Stimulated activated CD4-positive, alpha-beta T cell treated with anti-CD3 and anti-CD28 coated beads, Interleukin-4, amount 100 ng/mL, for 1 hour (primary cell): Measurements from ENCODE around the gene PCLO.

Experiments used
- DNase-seq: peaks from one replicate; pipeline ENCODE4 v3.0.0-alpha.2; 2020

PCLO gene

DNA sequence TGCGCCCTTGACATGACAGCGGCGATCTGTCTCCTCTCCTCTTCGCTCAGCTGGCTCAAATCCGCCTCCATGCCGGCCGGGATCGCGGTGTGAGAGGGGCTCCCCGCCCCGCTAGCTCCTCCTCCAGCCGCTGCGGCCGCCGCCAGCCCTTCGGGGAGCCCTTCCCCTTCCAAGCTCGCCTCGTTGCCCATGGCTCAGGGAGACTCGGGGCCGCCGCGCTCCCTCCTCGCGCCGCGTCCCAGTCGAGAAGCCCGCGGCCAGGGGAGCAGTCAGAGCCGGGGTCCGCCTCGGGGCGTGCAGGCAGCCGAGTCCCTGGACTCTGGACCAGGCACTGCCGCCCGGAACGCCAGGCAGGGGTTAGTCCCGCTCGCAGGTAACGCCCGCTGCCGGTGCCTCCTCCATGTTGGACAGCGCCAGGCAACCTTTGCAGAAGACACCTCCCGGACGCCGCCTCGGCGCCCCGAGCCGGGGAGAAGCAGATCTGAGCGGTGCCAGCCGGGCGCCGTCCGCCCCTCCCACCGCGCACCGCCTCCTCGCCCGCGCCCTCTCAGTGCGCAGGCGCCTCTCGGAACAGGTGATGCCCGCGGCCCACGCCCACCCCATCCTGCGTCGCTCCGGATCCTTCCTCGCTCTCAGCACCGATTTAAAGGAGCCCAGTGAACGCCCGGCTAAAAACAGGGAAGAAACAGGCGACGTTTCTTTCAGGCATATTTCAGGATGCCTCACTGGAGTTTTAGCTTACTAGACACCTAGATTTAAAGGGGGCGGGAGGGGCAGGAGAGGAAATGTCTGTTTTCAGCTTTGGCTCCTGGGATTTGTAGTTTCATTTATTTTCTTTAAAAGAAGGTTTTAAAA, at the start of gene PCLO:
TSS of gene PCLO (minus strand) at position 483 of the 855 bp plus-strand sequence. CDS start at position 191, 292 bp downstream.
- peak; percentile 48 for DNase-seq

DNA sequence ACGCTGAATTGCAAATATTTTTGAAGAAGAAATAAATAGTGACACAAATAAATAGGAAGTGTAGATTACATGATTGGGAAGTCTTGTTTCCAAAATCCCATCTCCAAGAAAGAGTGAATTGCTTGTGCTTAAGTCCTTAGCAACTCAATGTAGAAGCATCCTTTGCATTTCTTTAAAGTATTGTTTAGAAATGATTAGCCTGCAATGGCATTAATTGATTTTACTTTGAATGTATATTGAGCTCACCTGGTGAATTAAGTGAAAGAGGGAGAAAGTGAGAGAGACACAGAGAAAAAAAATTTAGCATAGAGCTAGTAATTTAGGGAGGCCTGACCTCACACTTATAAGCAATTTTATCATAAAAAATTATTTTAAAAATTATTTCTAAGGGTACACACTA, 49.0 kb upstream of the PCLO start:
- DNase-seq, result no peak

GRCh38 chr7:83210479-83210878, 47.8 kb upstream of the PCLO start:
- no peak for DNase-seq

- DNase-seq, result no peak
Observed at GRCh38 chr7:83204715-83205114, 42.0 kb upstream of the PCLO start.

DNA sequence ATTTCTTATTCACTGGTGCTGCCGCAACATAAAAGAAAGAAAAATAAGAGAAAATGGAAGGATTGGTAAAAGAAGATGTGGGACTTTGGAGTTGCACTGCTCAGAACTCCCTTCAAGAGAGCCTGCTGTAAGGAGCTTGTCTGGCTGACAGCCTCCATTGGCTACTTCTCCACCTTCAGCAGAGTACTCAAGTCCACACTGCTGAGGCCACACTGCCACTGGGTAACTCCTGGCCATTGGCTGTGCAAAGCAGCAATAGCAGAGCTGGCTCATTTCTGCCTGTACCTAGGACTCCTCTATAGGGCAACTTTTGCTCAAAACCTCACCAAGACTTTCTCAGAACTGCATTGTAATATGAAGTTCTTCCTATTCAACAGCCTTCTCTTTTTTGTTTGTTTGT, 38.7 kb upstream of the PCLO start:
- DNase-seq, result no peak

DNA sequence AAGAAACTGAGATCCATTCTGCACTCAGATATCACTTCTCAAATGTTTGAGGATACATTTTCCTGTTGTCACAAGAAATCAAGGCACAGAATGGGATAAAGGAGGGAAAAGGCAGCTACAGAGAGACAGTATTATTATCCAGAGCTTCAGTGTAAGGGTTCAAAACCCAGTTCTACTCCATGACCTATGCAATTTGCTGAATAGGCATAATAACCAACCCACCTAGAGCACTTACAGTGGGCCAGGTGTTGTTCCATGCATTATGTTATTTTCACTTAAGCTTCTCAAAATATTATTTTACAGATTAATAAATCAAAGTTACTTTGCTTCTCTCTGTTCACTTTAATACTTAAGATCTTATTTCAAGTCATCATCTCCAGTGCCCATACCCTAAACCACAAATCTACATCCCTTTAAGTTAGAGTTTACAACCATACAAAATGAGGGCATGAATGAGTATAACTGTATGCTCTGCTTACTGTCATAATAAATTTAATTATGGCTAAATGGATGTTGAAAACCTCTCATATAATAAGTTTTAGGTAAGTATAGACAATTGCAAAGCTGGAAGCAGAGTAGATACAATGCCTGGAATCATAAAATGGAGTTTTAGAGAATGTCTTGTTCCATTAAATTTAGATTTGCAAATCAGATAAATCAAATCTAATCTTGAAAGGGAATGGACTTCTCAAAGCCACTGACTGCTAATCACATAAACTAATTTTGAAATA, 28.1 kb upstream of the PCLO start:
- no peak for DNase-seq

DNA sequence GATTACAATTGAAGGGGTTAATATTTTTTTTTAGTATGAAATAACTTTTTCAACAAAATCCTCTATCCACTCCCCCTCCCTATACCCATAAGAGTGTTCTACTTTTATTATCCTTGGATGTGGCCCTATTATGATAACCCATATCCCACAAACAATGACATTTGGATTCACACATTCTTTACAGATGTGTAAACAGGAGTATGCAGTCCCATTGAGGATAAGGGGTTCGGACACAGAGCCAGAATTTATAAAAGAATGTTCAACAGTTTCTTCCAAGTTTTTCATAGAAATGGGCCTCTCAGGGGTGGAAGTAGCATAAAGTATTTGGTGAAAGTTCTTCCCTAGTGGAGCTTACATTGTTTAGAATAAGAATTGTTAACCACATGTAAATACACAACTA, 16.1 kb upstream of the PCLO start:
- no peak for DNase-seq

GRCh38 chr7:83178066-83178465, 15.4 kb upstream of the PCLO start:
- no peak for DNase-seq

DNA sequence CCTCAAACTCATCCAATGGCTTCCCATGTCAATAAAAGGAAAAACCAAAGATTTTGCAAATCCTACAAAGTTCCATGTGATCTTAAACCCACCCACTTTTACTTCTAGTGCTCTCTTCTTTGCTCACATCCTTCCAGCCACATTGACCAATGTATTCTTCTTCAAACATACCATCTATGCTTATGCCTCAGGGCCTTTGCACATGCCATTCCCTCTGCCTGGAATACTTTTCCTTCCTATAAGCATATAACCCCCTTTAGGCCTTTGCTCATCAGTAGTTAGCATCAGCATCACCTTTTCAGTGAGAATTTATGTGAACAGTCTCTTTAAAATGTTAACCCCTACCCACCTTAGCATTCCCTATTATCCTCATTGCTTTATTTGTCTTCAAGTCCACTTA, 11.0 kb upstream of the PCLO start:
- no peak for DNase-seq

DNA sequence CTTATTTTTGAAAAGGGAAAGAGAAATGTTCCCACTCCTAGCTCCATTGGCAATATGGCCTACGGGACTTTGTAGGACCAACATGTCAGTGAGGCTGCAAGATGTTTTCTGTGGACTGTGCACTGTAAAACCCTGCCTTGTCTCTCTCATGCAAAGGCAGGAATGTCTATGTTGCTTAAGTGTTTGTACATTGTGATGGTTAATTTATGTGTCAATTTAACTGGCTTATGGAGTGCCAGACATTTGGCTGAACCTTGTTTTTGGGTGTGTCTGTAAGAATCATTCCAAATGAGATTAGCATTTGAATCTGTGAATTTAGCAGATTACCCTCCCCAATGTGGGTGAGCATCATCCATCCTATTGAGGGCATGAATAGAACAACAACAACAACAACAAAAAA, 4.1 kb upstream of the PCLO start:
- DNase-seq, result no peak

- no peak for DNase-seq
Observed at GRCh38 chr7:83161899-83162401, 734 bp downstream of the PCLO start.

GRCh38 chr7:83161186-83161585, 1.5 kb downstream of the PCLO start:
- no peak for DNase-seq

DNA sequence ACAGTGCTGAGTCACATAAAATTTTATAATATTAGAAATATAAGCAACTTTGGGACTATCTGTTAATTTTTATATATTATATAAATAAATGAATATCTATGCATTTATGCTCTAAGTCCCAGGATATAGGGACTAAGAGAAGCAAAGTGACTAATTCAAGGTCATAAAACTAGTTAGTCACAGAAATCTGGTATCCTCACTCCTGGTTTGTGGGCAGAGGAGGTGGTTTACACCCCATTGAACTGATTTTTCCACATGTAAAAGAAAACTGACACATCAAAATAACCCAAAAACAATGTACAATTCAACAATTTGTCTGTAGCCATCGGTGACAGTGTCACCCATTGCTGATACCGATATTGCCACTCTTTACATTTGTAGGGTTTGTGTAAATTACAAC, 3.0 kb downstream of the PCLO start:
- DNase-seq, result no peak

- DNase-seq, result no peak
Observed at GRCh38 chr7:83156006-83156405, 6.7 kb downstream of the PCLO start.

GRCh38 chr7:83155407-83155806, 7.3 kb downstream of the PCLO start:
- DNase-seq, result no peak

DNA sequence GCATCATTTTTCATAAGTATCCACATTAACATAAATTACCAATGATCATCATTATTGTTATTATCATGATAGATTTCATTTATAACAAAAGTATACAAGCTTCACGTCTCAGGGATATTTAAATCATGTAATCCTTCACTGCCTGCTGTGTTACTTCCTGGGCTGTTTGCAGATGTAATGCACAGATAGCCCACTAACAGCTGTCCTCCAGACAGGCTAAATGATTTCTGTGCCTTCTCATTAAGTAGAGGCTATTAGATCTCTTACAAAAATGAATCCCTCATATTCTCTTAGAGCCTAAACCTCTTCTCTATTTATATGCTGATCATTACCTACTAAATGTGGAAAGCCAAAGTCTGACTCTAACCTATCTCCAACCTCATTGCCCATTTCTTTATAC, 9.3 kb downstream of the PCLO start:
- DNase-seq, result no peak

- DNase-seq, result no peak
Observed at GRCh38 chr7:83150310-83150709, 12.4 kb downstream of the PCLO start.

DNA sequence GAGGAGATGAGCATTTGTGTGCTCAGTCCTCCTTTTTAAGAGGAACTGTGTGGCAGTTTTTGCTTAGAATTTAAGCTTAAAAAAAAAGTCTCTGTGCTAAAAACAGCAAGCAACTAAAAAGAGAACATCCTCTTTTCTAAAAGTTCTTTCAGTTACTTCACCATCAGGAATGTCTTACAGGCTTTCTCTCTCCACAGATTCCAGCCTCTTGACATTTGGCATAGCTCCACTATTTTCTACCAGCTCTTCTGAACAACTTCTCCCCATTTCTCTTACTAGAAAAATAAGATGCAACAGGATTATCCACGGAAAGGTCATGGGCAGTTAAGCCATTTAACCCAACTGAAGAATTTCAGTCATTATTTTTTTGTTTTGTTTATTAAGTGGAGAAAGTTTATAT, 13.2 kb downstream of the PCLO start:
- DNase-seq, result no peak

DNA sequence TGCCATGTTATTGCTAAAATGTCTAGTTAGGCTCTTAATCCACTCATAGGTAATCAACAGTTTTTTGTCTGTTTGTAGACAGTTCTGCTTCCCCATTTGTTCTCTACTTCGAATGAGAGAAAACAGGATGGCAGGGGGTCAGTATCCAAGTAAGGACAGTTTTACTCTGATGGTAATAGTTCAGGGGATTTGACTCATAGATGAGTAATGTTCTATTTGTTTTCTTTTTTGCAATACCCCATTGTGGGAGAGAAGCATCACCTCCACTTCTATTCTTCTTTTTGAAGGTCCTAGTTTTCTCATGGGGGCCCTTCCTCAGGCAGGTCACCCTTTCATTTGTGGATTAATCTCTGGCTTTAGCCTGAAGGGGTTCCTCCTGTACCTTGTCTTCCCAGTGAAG, 13.9 kb downstream of the PCLO start:
- no peak for DNase-seq

DNA sequence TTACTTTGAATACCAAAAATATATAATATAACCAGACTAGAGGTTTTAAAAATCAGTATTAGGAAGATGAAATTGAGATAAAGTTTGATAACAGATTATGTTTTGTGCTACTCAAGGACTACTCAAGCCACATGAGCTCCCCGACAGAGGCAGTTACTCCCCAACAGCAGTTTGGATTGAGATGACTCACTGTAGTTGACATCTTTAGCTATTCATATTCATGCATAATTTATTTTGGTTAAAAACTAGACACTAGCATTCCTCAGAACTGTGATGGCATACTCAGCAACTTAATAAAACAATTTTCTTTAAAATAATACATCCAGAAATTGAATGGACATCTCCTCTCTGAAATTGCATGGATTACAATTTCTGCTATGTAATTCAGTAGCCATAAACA, 19.6 kb downstream of the PCLO start:
- DNase-seq, result no peak

DNA sequence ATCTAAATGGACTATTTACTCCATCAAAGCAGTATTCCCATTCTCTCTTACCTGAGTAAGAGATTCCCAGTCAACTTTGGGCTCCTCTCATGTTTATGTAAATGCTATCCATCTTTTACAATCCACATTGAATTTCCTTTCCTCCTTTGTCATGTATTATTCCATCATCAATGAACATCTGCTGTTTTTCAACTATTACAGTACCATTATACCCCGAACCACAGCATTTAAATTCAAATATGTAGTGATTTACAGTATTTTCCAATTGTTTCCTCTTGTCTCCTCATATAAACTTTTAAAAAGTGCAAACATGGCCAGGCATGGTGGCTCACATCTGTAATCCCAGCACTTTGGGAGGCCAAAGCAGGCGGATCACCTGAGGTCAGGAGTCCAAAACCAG, 20.3 kb downstream of the PCLO start:
- no peak for DNase-seq

- no peak for DNase-seq
Observed at GRCh38 chr7:83141927-83142326, 20.8 kb downstream of the PCLO start.

DNA sequence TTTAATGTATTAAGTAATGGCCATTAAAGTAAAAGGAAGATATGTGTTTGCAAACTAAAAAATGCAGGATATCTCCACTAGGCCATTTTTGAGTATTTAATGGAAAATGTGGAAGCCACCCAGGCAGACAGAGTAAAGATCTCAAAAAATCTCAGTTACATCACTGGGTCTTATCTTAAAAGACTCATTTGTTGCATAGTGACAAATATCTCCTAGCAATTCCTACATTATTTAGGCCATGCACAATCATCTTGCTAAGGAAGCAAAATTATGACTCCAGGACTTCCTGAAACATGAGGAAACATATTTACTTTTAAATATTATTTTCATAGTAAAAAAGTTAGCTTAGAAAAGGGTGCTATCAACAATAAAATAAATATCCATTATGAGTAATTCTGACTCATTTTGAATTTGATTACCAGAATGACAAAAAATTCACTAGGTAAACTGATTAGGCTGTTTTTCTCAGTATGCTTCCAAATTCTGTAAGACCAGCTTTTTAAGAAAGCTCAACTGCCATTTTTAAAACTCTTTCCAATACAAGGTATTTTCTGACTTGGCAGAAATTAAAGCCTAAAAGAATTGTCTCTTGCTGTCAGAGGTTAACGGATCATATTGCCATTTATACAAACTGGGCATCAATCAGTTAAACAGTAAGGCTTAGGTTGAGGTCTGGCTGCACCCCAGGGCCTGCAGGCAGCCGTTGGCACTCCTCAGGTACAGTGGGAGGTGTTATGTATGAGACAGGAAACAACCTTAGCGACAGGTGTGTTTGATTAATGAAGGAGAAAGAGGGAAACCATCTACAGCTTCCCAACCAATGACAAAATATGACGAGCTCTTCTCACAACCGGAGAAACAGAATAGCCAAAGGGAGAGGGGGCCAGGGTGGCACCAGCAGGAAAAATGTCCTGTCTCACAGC, 31.8 kb downstream of the PCLO start:
- DNase-seq, result no peak
